HG03571 (cell line): ENCODE data around the gene CTNNAL1.
"Not testable (repeated sequence)": the region's sequence is repeated elsewhere in the genome, so short reads cannot be mapped to it uniquely, and the experiment has no call there.

Source experiments
- ATAC-seq: cut with Tn5 transposase; IDR thresholded peaks from one replicate; pipeline ENCODE4 v1.9.1; 2021; ENCODE audit not compliant: unreplicated experiment

CTNNAL1 gene

GRCh38 chr9:108994695-108995094, 18.6 kb downstream of the CTNNAL1 start:
- ATAC-seq = peak; percentile 73

- no peak for ATAC-seq
Observed at GRCh38 chr9:108991479-108991878, 21.8 kb downstream of the CTNNAL1 start.

GRCh38 chr9:108983885-108984284, 29.4 kb downstream of the CTNNAL1 start:
- ATAC-seq = no peak

GRCh38 chr9:108980893-108981292, 32.4 kb downstream of the CTNNAL1 start:
- ATAC-seq = no peak

GRCh38 chr9:108978205-108978604, 35.1 kb downstream of the CTNNAL1 start:
- no peak for ATAC-seq

- ATAC-seq = no peak
Observed at GRCh38 chr9:108973895-108974294, 39.4 kb downstream of the CTNNAL1 start.

GRCh38 chr9:108972626-108973209, 40.6 kb downstream of the CTNNAL1 start:
- ATAC-seq = no peak

- ATAC-seq = no peak
Observed at GRCh38 chr9:108972186-108972585, 41.1 kb downstream of the CTNNAL1 start.

- not testable (repeated sequence) for ATAC-seq
Observed at GRCh38 chr9:108971392-108971791, 41.9 kb downstream of the CTNNAL1 start.

- no peak for ATAC-seq
Observed at GRCh38 chr9:108967916-108968315, 45.4 kb downstream of the CTNNAL1 start.

GRCh38 chr9:108963459-108964143, 49.7 kb downstream of the CTNNAL1 start:
- no peak for ATAC-seq

- no peak for ATAC-seq
Observed at GRCh38 chr9:108961151-108961550, 52.1 kb downstream of the CTNNAL1 start.

GRCh38 chr9:108960331-108960730, 53.0 kb downstream of the CTNNAL1 start:
- ATAC-seq = no peak

GRCh38 chr9:108956631-108957026, 56.7 kb downstream of the CTNNAL1 start:
- ATAC-seq = no peak

GRCh38 chr9:108956022-108956630, 57.2 kb downstream of the CTNNAL1 start:
- no peak for ATAC-seq

- no peak for ATAC-seq
Observed at GRCh38 chr9:108953983-108954574, 59.2 kb downstream of the CTNNAL1 start.

GRCh38 chr9:108951578-108951977, 61.7 kb downstream of the CTNNAL1 start:
- no peak for ATAC-seq

GRCh38 chr9:108950168-108950567, 63.1 kb downstream of the CTNNAL1 start:
- ATAC-seq = no peak

GRCh38 chr9:108939975-108940374, 73.3 kb downstream of the CTNNAL1 start:
- no peak for ATAC-seq

- no peak for ATAC-seq
Observed at GRCh38 chr9:108937561-108938305, 75.6 kb downstream of the CTNNAL1 start.

GRCh38 chr9:108934323-108934893, 78.9 kb downstream of the CTNNAL1 start, which contains the start of gene ABITRAM:
Gene ABITRAM (plus strand): TSS chr9:108934400. CDS start chr9:108934487, 87 bp downstream.
- ATAC-seq = peak; percentile 76
